HepG2 (cell line): ENCODE measurements around the gene ZNF442. TPM values are rescaled to one million over a fixed set of nuclear protein-coding genes. Genes with fewer than 3 reads are reported as not detected.

Experiments used
- CAMTA2 ChIP-seq: sonication (generic); formaldehyde crosslinking; IDR thresholded peaks from 2 replicates; pipeline ENCODE4 v1.4.0; 2020; ENCODE audit warnings: mild to moderate bottlenecking, missing genetic modification reagents, borderline replicate concordance
- ELF3 ChIP-seq: IDR thresholded peaks from 2 replicates; pipeline ENCODE4 v1.6.1; 2016; ENCODE audit warnings: missing genetic modification reagents, missing compliant biosample characterization
- HNRNPLL ChIP-seq: fragments of 200-400 bp; formaldehyde crosslinking; IDR thresholded peaks from 2 replicates; pipeline ENCODE4 v1.6.1; 2017; ENCODE audit warnings: mild to moderate bottlenecking, low read depth, low read length; ENCODE audit not compliant: poor library complexity, severe bottlenecking
- KLF11 ChIP-seq: IDR thresholded peaks from 2 replicates; pipeline ENCODE4 v1.6.1; 2016; ENCODE audit warnings: missing compliant biosample characterization
- MIER3 ChIP-seq: IDR thresholded peaks from 2 replicates; pipeline ENCODE4 v1.6.1; 2016; ENCODE audit warnings: missing compliant biosample characterization, borderline replicate concordance
- MIXL1 ChIP-seq: IDR thresholded peaks from 2 replicates; pipeline ENCODE4 v1.6.1; 2016
- MTA1 ChIP-seq: sonication (generic); formaldehyde crosslinking; IDR thresholded peaks from 2 replicates; pipeline ENCODE4 v1.4.0; 2020; ENCODE audit warnings: missing genetic modification reagents, mild to moderate bottlenecking, borderline replicate concordance
- MTA3 ChIP-seq: sonication (generic); formaldehyde crosslinking; IDR thresholded peaks from 2 replicates; pipeline ENCODE4 v1.4.0; 2020; ENCODE audit warnings: missing genetic modification reagents
- MTF2 ChIP-seq: sonication (generic); formaldehyde crosslinking; IDR thresholded peaks from 2 replicates; pipeline ENCODE4 v1.5.0; 2020; ENCODE audit warnings: missing genetic modification reagents, borderline replicate concordance
- NONO ChIP-seq, 2 experiments: fragments of 450-650 bp in 1 of 2; sonication (generic) in 1 of 2; formaldehyde crosslinking in 1 of 2; IDR thresholded peaks in 1 of 2; conservative IDR thresholded peaks in 1 of 2; 2 replicates each; pipeline versions ENCODE4 v1.6.1 to v1.8.0; 2017 to 2022; ENCODE audit warnings: mild to moderate bottlenecking in 1 of 2, missing genetic modification reagents in 1 of 2, moderate library complexity in 1 of 2
- SAP130 ChIP-seq: IDR thresholded peaks from 2 replicates; pipeline ENCODE4 v1.6.1; 2016; ENCODE audit warnings: low read depth
- YY1 ChIP-seq: IDR thresholded peaks from 2 replicates; pipeline ENCODE4 v1.6.1; 2011; ENCODE audit warnings: low read length, low read depth, moderate library complexity, mild to moderate bottlenecking; ENCODE audit not compliant: insufficient read depth, insufficient replicate concordance
- ZNF333 ChIP-seq: sonication (generic); formaldehyde crosslinking; IDR thresholded peaks from 2 replicates; pipeline ENCODE4 v1.4.0; 2020; ENCODE audit warnings: mild to moderate bottlenecking, missing genetic modification reagents, borderline replicate concordance
- ZNF335 ChIP-seq: sonication (generic); formaldehyde crosslinking; IDR thresholded peaks from 2 replicates; pipeline ENCODE4 v1.4.0; 2020; ENCODE audit warnings: missing genetic modification reagents
- ZNF547 ChIP-seq: sonication (generic); formaldehyde crosslinking; IDR thresholded peaks from 2 replicates; pipeline ENCODE4 v1.5.1; 2020; ENCODE audit warnings: mild to moderate bottlenecking, missing genetic modification reagents
- ZNF749 ChIP-seq: sonication (generic); formaldehyde crosslinking; IDR thresholded peaks from 2 replicates; pipeline ENCODE4 v1.8.0; 2022; ENCODE audit warnings: mild to moderate bottlenecking, missing genetic modification reagents, moderate library complexity, borderline replicate concordance
- ZNF891 ChIP-seq: sonication (generic); formaldehyde crosslinking; IDR thresholded peaks from 2 replicates; pipeline ENCODE4 v1.5.0; 2020; ENCODE audit warnings: mild to moderate bottlenecking, missing genetic modification reagents
- polyA plus RNA-seq, 8 experiments: library from polyadenylated mRNA; depleted of rRNA in 3 of 8; stranded (reverse) in 7 of 8; unstranded in 1 of 8; fragments of >200 nt; fragmentation: Illumina TruSeq in 4 of 8; extraction: Trizol in 4 of 8; gene quantifications; 2 replicates each; pipeline versions ENCODE4 v1.2.1 to v1.2.3, GENCODE V29; 2011 to 2016; ENCODE audit warnings: low read depth in 4 of 8, missing spikeins in 1 of 8, mixed read lengths in 1 of 8; ENCODE audit not compliant: insufficient read depth in 1 of 8
- total RNA-seq, 5 experiments: library from RNA; depleted of rRNA; stranded (reverse); fragments of >200 nt; fragmentation: Illumina TruSeq; extraction: Trizol; gene quantifications; 2 replicates each; pipeline ENCODE4 v1.2.3, GENCODE V29; 2016; ENCODE audit warnings: low read depth in 1 of 5
- TF ChIP-seq, protein P1 (sequence below): IDR thresholded peaks from 2 replicates; pipeline ENCODE4 v1.6.1; 2016
- TF ChIP-seq, protein P2 (sequence below): sonication (generic); formaldehyde crosslinking; IDR thresholded peaks from 2 replicates; pipeline ENCODE4 v1.4.0; 2020; ENCODE audit warnings: missing genetic modification reagents
- TF ChIP-seq, protein P3 (sequence below): sonication (generic); formaldehyde crosslinking; IDR thresholded peaks from 2 replicates; pipeline ENCODE4 v1.8.0; 2022; ENCODE audit warnings: missing genetic modification reagents, mild to moderate bottlenecking, moderate library complexity, borderline replicate concordance
- TF ChIP-seq, protein P4 (sequence below): IDR thresholded peaks from 2 replicates; pipeline ENCODE4 v1.6.1; 2016; ENCODE audit warnings: missing compliant biosample characterization, missing genetic modification reagents, borderline replicate concordance
- TF ChIP-seq, protein P5 (sequence below): fragments of 450-650 bp; IDR thresholded peaks from 2 replicates; pipeline ENCODE4 v1.6.1; 2017
- TF ChIP-seq, protein P6 (sequence below): sonication (generic); formaldehyde crosslinking; IDR thresholded peaks from 2 replicates; pipeline ENCODE4 v1.4.0; 2020; ENCODE audit warnings: missing genetic modification reagents, borderline replicate concordance

ZNF442 gene
- total and polyA plus RNA-seq, 2 of the 13 experiments (the other 11 are each of a cell fraction or from before 2014, with no cell fraction given): 1.0 to 6.0 TPM

DNA sequence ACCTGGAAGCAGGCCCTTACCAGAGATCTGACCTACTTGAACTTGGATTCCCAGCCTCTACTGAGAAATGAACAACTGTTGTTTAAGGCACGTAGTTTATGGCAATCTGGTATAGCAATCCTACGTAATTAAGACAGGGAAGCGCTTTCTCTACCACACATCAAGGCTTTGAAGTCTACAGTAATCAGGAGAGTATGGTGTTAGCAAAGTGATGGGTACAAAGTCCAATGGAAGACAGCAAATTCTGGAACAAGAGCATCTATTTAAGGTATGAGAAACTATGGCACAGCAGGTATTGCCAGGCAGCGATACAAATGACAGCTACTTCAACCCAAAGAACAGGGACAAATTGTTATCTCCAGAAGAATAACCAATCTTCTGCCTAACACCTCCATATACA, 35.1 kb downstream of the ZNF442 start (continued):
- TF ChIP-seq MTA3 (CRISPR knock-in tag): no peak
- TF ChIP-seq MIER3 (CRISPR knock-in tag): no peak
- no peak for TF ChIP-seq CAMTA2 (CRISPR knock-in tag)
- TF ChIP-seq, protein P1, sequence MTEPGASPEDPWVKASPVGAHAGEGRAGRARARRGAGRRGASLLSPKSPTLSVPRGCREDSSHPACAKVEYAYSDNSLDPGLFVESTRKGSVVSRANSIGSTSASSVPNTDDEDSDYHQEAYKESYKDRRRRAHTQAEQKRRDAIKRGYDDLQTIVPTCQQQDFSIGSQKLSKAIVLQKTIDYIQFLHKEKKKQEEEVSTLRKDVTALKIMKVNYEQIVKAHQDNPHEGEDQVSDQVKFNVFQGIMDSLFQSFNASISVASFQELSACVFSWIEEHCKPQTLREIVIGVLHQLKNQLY (CRISPR knock-in tag): no peak
- no peak for TF ChIP-seq ZNF333 (CRISPR knock-in tag)
- no peak for TF ChIP-seq HNRNPLL
- no peak for TF ChIP-seq ZNF749
- TF ChIP-seq, protein P2, sequence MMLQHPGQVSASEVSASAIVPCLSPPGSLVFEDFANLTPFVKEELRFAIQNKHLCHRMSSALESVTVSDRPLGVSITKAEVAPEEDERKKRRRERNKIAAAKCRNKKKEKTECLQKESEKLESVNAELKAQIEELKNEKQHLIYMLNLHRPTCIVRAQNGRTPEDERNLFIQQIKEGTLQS (CRISPR knock-in tag): no peak; the same call in 1 of the 2 replicates
- TF ChIP-seq ZNF891 (CRISPR knock-in tag): no peak
- TF ChIP-seq, protein P3, sequence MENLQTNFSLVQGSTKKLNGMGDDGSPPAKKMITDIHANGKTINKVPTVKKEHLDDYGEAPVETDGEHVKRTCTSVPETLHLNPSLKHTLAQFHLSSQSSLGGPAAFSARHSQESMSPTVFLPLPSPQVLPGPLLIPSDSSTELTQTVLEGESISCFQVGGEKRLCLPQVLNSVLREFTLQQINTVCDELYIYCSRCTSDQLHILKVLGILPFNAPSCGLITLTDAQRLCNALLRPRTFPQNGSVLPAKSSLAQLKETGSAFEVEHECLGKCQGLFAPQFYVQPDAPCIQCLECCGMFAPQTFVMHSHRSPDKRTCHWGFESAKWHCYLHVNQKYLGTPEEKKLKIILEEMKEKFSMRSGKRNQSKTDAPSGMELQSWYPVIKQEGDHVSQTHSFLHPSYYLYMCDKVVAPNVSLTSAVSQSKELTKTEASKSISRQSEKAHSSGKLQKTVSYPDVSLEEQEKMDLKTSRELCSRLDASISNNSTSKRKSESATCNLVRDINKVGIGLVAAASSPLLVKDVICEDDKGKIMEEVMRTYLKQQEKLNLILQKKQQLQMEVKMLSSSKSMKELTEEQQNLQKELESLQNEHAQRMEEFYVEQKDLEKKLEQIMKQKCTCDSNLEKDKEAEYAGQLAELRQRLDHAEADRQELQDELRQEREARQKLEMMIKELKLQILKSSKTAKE (CRISPR knock-in tag): no peak
- no peak for TF ChIP-seq MTA1 (CRISPR knock-in tag)
- TF ChIP-seq, protein P4, sequence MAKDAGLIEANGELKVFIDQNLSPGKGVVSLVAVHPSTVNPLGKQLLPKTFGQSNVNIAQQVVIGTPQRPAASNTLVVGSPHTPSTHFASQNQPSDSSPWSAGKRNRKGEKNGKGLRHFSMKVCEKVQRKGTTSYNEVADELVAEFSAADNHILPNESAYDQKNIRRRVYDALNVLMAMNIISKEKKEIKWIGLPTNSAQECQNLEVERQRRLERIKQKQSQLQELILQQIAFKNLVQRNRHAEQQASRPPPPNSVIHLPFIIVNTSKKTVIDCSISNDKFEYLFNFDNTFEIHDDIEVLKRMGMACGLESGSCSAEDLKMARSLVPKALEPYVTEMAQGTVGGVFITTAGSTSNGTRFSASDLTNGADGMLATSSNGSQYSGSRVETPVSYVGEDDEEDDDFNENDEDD (CRISPR knock-in tag): 0 out of 2 replicates have a peak, but pooled peaks have one; percentile 19
- TF ChIP-seq MTF2 (CRISPR knock-in tag): no peak
- peak; percentile 12 for TF ChIP-seq YY1
- TF ChIP-seq, protein P5, sequence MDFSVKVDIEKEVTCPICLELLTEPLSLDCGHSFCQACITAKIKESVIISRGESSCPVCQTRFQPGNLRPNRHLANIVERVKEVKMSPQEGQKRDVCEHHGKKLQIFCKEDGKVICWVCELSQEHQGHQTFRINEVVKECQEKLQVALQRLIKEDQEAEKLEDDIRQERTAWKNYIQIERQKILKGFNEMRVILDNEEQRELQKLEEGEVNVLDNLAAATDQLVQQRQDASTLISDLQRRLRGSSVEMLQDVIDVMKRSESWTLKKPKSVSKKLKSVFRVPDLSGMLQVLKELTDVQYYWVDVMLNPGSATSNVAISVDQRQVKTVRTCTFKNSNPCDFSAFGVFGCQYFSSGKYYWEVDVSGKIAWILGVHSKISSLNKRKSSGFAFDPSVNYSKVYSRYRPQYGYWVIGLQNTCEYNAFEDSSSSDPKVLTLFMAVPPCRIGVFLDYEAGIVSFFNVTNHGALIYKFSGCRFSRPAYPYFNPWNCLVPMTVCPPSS: no peak
- peak; percentile 80 for TF ChIP-seq SAP130 (CRISPR knock-in tag)
- no peak for TF ChIP-seq NONO (IDR thresholded peaks at IDR 0.05)
- TF ChIP-seq NONO (CRISPR knock-in tag; conservative IDR thresholded peaks at IDR 0.05): no peak
- no peak for TF ChIP-seq KLF11 (CRISPR knock-in tag)
- TF ChIP-seq ZNF547: no peak
- TF ChIP-seq MIXL1 (CRISPR knock-in tag): peak; percentile 42; the same call in 1 of the 2 replicates
- no peak for TF ChIP-seq ZNF335 (CRISPR knock-in tag)
- TF ChIP-seq ELF3 (CRISPR knock-in tag): peak; percentile 48; the same call in 1 of the 2 replicates
- TF ChIP-seq, protein P6, sequence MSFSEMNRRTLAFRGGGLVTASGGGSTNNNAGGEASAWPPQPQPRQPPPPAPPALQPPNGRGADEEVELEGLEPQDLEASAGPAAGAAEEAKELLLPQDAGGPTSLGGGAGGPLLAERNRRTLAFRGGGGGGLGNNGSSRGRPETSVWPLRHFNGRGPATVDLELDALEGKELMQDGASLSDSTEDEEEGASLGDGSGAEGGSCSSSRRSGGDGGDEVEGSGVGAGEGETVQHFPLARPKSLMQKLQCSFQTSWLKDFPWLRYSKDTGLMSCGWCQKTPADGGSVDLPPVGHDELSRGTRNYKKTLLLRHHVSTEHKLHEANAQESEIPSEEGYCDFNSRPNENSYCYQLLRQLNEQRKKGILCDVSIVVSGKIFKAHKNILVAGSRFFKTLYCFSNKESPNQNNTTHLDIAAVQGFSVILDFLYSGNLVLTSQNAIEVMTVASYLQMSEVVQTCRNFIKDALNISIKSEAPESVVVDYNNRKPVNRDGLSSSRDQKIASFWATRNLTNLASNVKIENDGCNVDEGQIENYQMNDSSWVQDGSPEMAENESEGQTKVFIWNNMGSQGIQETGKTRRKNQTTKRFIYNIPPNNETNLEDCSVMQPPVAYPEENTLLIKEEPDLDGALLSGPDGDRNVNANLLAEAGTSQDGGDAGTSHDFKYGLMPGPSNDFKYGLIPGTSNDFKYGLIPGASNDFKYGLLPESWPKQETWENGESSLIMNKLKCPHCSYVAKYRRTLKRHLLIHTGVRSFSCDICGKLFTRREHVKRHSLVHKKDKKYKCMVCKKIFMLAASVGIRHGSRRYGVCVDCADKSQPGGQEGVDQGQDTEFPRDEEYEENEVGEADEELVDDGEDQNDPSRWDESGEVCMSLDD (CRISPR knock-in tag): no peak
